GM12872 (cell line): ENCODE data around the gene SLC25A14.

Source experiments
- TF ChIP-seq, protein P1 (sequence below): IDR thresholded peaks from 3 replicates; pipeline ENCODE4 v1.5.1; 2011; ENCODE audit warnings: low read depth, mild to moderate bottlenecking, low read length, moderate library complexity; ENCODE audit not compliant: insufficient read depth

The SLC25A14 gene

DNA sequence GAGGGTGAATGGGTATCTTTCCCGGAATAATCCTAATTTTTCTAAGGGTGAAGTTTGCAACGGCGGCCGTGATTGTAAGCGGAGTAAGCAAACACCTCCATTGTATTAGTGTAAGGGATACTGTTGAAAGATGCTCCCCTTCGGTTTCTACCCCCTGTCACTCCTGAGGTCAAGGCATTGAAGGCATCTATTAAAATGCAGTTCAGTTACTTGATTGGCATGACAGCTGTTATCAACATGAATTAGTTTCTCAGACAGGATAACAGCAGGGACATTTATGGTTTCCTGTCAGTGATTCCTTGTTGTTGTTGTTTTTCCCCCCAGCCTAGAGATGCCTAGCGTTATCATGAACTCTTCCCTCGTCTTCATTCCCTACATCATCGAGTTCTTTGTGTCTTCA, 552 bp downstream of the SLC25A14 start:
- TF ChIP-seq, protein P1, sequence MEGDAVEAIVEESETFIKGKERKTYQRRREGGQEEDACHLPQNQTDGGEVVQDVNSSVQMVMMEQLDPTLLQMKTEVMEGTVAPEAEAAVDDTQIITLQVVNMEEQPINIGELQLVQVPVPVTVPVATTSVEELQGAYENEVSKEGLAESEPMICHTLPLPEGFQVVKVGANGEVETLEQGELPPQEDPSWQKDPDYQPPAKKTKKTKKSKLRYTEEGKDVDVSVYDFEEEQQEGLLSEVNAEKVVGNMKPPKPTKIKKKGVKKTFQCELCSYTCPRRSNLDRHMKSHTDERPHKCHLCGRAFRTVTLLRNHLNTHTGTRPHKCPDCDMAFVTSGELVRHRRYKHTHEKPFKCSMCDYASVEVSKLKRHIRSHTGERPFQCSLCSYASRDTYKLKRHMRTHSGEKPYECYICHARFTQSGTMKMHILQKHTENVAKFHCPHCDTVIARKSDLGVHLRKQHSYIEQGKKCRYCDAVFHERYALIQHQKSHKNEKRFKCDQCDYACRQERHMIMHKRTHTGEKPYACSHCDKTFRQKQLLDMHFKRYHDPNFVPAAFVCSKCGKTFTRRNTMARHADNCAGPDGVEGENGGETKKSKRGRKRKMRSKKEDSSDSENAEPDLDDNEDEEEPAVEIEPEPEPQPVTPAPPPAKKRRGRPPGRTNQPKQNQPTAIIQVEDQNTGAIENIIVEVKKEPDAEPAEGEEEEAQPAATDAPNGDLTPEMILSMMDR = no peak

DNA sequence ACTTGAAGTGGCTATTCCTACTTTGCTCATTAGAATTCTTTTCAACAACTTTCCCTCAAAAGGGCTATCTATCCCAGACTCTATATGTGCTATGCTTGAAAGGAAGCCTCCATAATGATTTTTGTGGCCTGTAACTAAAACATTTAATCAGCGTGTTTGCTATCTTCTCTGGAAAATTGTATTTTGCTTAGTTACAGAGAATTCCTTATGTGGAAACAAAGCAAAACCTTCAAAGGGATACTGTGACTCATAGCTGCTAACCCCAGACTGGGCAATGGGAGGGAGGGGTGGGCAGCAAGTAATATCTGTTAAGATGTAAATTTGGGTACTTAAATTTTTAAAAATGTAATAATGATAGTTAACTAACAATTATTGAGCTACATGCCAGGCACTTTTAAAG, 3.7 kb downstream of the SLC25A14 start:
- TF ChIP-seq, protein P1 = no peak

DNA sequence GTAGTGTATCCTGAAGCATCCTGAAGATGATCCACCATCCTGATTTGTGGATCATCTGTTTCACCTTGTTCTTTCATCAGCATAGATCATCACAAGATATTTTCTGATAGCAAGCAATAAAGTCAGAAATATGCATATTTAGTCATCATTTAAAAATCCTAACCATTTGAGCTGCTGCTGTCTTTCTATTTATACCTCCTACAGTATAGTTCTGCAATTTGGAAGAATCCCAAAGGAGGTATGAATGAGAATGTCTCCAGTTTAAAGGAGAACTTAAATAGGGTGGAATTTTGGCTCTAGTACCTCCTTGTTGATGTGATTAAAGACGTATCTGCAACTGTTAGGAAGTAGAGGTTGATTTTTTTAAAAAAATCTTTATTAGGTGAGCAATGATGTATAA, 7.6 kb downstream of the SLC25A14 start:
- TF ChIP-seq, protein P1 = no peak

GRCh38 chrX:130351567-130351966, 11.8 kb downstream of the SLC25A14 start:
- TF ChIP-seq, protein P1 = no peak

GRCh38 chrX:130376077-130376476, 36.4 kb downstream of the SLC25A14 start:
- TF ChIP-seq, protein P1 = no peak

- TF ChIP-seq, protein P1 = no peak
Observed at GRCh38 chrX:130378024-130378669, 38.4 kb downstream of the SLC25A14 start.

GRCh38 chrX:130385520-130385919, 45.8 kb downstream of the SLC25A14 start, which contains the start of gene GPR119:
GPR119 (minus strand) TSS chrX:130385674; CDS start chrX:130385447, 227 bp downstream.
- TF ChIP-seq, protein P1 = no peak
